ENCODE measurements around the gene TAF4B. TPM values are rescaled to one million over a fixed set of nuclear protein-coding genes. Genes with fewer than 3 reads are reported as not detected.

TAF4B gene
- total RNA-seq, 4 donors from 2014 or later: 6.7 to 28.2 (median 11.9) TPM

- no peak overlapping the region for H3K27ac ChIP-seq
- intact Hi-C loops (cut with DNase I; ENCODE audit: low total_unique reads): no loop called here
- H3K4me3 ChIP-seq: no peak overlapping the region
- H3K9me3 ChIP-seq: no peaks in the 10 kb centered on the region
- DNase-seq: no peak
- no peaks in the 10 kb centered on the region for H3K36me3 ChIP-seq
- no peaks in the 10 kb centered on the region for H3K27me3 ChIP-seq
- H3K4me1 ChIP-seq: no peaks in the 10 kb centered on the region
- no peak for TF ChIP-seq POLR2A (IDR thresholded peaks at IDR 0.05)
- TF ChIP-seq, protein P1, sequence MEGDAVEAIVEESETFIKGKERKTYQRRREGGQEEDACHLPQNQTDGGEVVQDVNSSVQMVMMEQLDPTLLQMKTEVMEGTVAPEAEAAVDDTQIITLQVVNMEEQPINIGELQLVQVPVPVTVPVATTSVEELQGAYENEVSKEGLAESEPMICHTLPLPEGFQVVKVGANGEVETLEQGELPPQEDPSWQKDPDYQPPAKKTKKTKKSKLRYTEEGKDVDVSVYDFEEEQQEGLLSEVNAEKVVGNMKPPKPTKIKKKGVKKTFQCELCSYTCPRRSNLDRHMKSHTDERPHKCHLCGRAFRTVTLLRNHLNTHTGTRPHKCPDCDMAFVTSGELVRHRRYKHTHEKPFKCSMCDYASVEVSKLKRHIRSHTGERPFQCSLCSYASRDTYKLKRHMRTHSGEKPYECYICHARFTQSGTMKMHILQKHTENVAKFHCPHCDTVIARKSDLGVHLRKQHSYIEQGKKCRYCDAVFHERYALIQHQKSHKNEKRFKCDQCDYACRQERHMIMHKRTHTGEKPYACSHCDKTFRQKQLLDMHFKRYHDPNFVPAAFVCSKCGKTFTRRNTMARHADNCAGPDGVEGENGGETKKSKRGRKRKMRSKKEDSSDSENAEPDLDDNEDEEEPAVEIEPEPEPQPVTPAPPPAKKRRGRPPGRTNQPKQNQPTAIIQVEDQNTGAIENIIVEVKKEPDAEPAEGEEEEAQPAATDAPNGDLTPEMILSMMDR (IDR thresholded peaks at IDR 0.05): no peak
Measured at GRCh38 chr18:26336572-26336971, 110.3 kb downstream of the TAF4B start.

- Histone ChIP-seq H3K4me1 (no peaks in the 10 kb centered on the region), H3K9me3 (no peaks in the 10 kb centered on the region), H3K4me3 (no peak overlapping the region), H3K27ac (no peak overlapping the region), H3K36me3 (no peaks in the 10 kb centered on the region), H3K27me3 (no peaks in the 10 kb centered on the region)
- intact Hi-C loops (cut with DNase I; ENCODE audit: low total_unique reads): no loop called here
- TF ChIP-seq, protein P1 (IDR thresholded peaks at IDR 0.05): no peak
- TF ChIP-seq POLR2A (IDR thresholded peaks at IDR 0.05): no peak
- DNase-seq: no peak
Measured at GRCh38 chr18:26342646-26343045, 116.4 kb downstream of the TAF4B start.

DNA sequence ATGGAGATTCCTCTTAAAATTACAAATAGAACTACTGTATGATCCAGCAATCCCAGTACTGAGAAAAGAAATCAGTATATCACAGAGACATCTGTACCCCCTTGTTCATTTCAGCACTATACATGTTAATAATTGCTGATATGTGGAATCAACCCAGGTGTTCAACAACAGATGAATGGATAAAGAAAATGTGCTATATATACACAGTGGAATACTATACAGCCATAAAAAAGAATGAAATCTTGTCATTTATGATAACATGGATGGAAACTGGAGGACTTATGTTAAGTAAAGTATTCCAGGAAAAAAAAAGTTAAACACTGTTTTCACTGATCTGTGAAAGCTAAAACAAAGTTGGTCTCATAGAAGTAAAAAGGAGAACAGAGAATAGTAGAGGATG lies 124.7 kb downstream of the TAF4B start:
- intact Hi-C loops (cut with DNase I; ENCODE audit: low total_unique reads): no loop called here
- no peaks in the 10 kb centered on the region for H3K9me3 ChIP-seq
- H3K27ac ChIP-seq: no peak overlapping the region
- no peak overlapping the region for H3K4me3 ChIP-seq
- no peaks in the 10 kb centered on the region for H3K27me3 ChIP-seq
- H3K4me1 ChIP-seq: no peaks in the 10 kb centered on the region
- no peak for DNase-seq
- TF ChIP-seq POLR2A (IDR thresholded peaks at IDR 0.05): no peak
- TF ChIP-seq, protein P1 (IDR thresholded peaks at IDR 0.05): no peak
- no peaks in the 10 kb centered on the region for H3K36me3 ChIP-seq

DNA sequence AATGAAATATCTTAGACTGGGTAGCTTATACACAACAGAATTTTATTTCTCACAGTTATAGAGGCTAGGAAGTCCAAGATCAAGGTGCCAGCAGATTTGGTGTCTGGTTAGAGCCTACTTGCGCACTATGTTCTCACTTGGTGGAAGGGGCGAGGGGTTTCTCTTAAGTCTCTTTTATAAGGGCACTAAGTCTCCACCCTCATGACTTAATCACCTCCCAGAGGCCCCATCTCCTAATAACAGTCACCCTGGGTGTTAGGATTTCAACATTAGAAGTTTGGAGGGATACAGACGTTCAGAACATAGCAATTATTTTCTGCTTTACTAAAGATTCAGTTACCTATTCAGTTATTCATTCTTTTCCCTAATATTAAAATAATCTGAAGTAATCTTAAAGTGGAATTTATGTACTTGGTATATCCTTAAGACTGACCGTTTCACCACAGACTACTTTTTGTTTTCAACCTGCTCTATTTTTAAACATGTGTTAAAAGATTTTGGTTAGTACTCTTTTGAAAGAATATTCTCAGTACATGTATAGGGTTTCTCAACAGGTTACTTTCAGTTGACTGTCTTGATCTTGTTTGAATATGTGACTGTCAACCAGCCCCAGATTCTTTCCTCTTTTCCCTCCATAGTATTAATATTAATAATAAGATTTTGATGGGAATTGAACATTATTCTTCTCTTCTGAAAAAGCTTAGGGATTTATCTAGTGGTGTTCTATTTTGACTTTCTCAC lies 130.0 kb downstream of the TAF4B start:
- Histone ChIP-seq H3K4me3 (no peak overlapping the region), H3K27me3 (no peaks in the 10 kb centered on the region), H3K9me3 (no peaks in the 10 kb centered on the region), H3K36me3 (no peaks in the 10 kb centered on the region), H3K4me1 (no peaks in the 10 kb centered on the region), H3K27ac (no peak overlapping the region)
- intact Hi-C loops (cut with DNase I; ENCODE audit: low total_unique reads): no loop called here
- TF ChIP-seq POLR2A (IDR thresholded peaks at IDR 0.05): no peak
- TF ChIP-seq, protein P1 (IDR thresholded peaks at IDR 0.05): no peak
- no peak for DNase-seq

DNA sequence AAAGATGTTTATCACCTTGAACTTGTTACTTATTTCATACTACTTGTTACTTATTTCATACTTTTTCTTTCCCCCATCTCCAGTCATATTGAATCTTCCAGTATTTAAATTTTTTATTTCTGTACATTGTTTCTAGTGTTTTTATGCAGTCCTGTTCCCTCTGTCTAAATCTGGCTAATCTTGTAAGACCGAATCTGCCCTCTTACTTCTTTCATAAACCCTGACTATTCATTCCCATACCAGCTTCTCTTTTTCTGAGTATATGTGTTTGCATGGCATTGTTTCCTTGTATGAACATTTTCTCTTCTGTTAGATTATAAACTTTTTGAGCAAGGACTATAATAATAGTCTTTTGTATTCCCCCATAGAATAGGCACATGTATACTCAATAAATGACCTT lies 131.7 kb downstream of the TAF4B start:
- H3K9me3 ChIP-seq: no peaks in the 10 kb centered on the region
- no peak for TF ChIP-seq POLR2A (IDR thresholded peaks at IDR 0.05)
- TF ChIP-seq, protein P1 (IDR thresholded peaks at IDR 0.05): no peak
- H3K4me3 ChIP-seq: no peak overlapping the region
- no peak for DNase-seq
- no peaks in the 10 kb centered on the region for H3K27me3 ChIP-seq
- H3K27ac ChIP-seq: no peak overlapping the region
- no peaks in the 10 kb centered on the region for H3K36me3 ChIP-seq
- intact Hi-C loops (cut with DNase I; ENCODE audit: low total_unique reads): no loop called here
- no peaks in the 10 kb centered on the region for H3K4me1 ChIP-seq
